Psoas muscle (tissue), 8 donors: ENCODE results near the gene RBM43. TPM values are rescaled to one million over a fixed set of nuclear protein-coding genes. Genes with fewer than 3 reads are reported as not detected.

Experiments
- ATAC-seq, 4 donors: fragments of 200-7000 bp; cut with Tn5 transposase; one replicate each; pipeline ENCODE4 v1.9.1; 2020; ENCODE audit warnings: moderate library complexity in 3 of 4, mild to moderate bottlenecking in 2 of 4
- DNase-seq, 2 donors: peaks; one replicate each; pipeline ENCODE4 v3.0.0-alpha.2; 2020
- H3K27ac ChIP-seq: fragments of 200-600 bp; one replicate; pipeline ENCODE4 v1.8.0; 2022
- H3K27me3 ChIP-seq, 3 donors: fragments of 200-600 bp in 1 of 3; one replicate each; pipeline versions ENCODE4 v1.6.1 to v1.8.0; 2013 to 2022; ENCODE audit warnings: low read length in 2 of 3, mild to moderate bottlenecking in 2 of 3, moderate library complexity in 1 of 3; ENCODE audit not compliant: insufficient read depth in 3 of 3
- H3K36me3 ChIP-seq, 2 donors: fragments of 200-600 bp in 1 of 2; one replicate each; pipeline versions ENCODE4 v1.6.1 to v1.8.0; 2013 to 2022; ENCODE audit warnings: low read depth in 1 of 2, mild to moderate bottlenecking in 1 of 2, moderate library complexity in 1 of 2; ENCODE audit not compliant: insufficient read depth in 1 of 2
- H3K4me1 ChIP-seq: fragments of 200-600 bp; one replicate; pipeline ENCODE4 v1.8.0; 2022
- H3K4me3 ChIP-seq: fragments of 200-600 bp; one replicate; pipeline ENCODE4 v1.8.0; 2022; ENCODE audit warnings: mild to moderate bottlenecking
- H3K9me3 ChIP-seq: fragments of 200-600 bp; one replicate; pipeline ENCODE4 v1.8.0; 2022
- CTCF ChIP-seq: fragments of 200-600 bp; IDR thresholded peaks from one replicate; pipeline ENCODE4 v1.8.0; 2022; ENCODE audit warnings: antibody characterized with exemption
- WGBS, 3 donors: extraction: QIAGEN DNeasy Blood & Tissue Kit; methylation state at CpG; one replicate each; pipeline versions ENCODE4 v1.1.6 to v1.1.7; 2013; 5-methylcytosine and 5-hydroxymethylcytosine counted together
- intact Hi-C, 2 donors: fragments of 100-400 bp; cut with DNase I; formaldehyde crosslinking; loops; one replicate each; pipeline versions ENCODE4 v1.11.0 to v1.14.2; 2022
- polyA plus RNA-seq, 3 donors: library from polyadenylated mRNA; stranded (reverse); fragments of 200-250 nt; gene quantifications; one replicate each; pipeline ENCODE4 v1.2.3, GENCODE V29; 2013
- total RNA-seq, 4 donors: library from RNA; stranded (reverse); fragmentation: NEBNext Ultra II Directional in 2 of 4; extraction: Animal tissue kit (Norgen Biotek cat#: 25700) in 2 of 4; gene quantifications; one replicate each; pipeline versions ENCODE4 v1.2.1 to v1.2.4, GENCODE V29; 2021 to 2023
- donor health status: healthy with polysubstance abuse.
- donor health status: DM: no; HTN: no; CAD: no; lungs with moderate emphysema.
- donor health status: Bipolar disorder and iron deficiency.
- donor health status: healthy.
- donor health status: DM: yes; HTN: yes; CAD: no.
- donor health status: DM: no; HTN: no; CAD: no.
- donor health status: DM: no; HTN: no; CAD: no.
- donor health status: DM: yes; HTN: yes; CAD: no.

Gene RBM43
- total and polyA plus RNA-seq, 7 donors, result 0.52 to 3.1 (median 1.0) TPM

GRCh38 chr2:151228847-151229512 is 32.7 kb downstream of the RBM43 start:
- Histone ChIP-seq H3K4me1 (no peaks in the 10 kb centered on the region), H3K4me3 (no peak overlapping the region), H3K27ac (no peak overlapping the region), H3K9me3 (peaks cover 3% of the 10 kb centered on the region), H3K36me3 (no peaks in the 10 kb centered on the region), H3K27me3 (no peaks in the 10 kb centered on the region)
- DNase-seq (no peak), ATAC-seq (no peak)
- no peak for TF ChIP-seq CTCF
- intact Hi-C loops, result no loop called here

- no peak for TF ChIP-seq CTCF
- H3K9me3 ChIP-seq, result no peaks in the 10 kb centered on the region
- H3K4me1 ChIP-seq, result no peaks in the 10 kb centered on the region
- 58 to 67% (median 65%) methylated on average over 3 of the region's 3 CpGs for WGBS, 3 donors
- no peak overlapping the region for H3K4me3 ChIP-seq
- no peak for ATAC-seq
- no peak for DNase-seq
- H3K27me3 ChIP-seq, result no peaks in the 10 kb centered on the region
- no peak overlapping the region for H3K27ac ChIP-seq
- intact Hi-C loops, result no loop called here
- no peaks in the 10 kb centered on the region for H3K36me3 ChIP-seq
These were observed 44.3 kb downstream of the RBM43 start for GRCh38 chr2:151217343-151217742.

- no peaks in the 10 kb centered on the region for H3K36me3 ChIP-seq
- ATAC-seq (no peak), DNase-seq (no peak)
- H3K27ac ChIP-seq, result no peak overlapping the region
- intact Hi-C loops, result no loop called here
- no peaks in the 10 kb centered on the region for H3K4me1 ChIP-seq
- H3K9me3 ChIP-seq, result no peaks in the 10 kb centered on the region
- no peak overlapping the region for H3K4me3 ChIP-seq
- no peak for TF ChIP-seq CTCF
- 78 to 87% (median 81%) methylated on average over 3 of the region's 3 CpGs for WGBS, 3 donors
- no peaks in the 10 kb centered on the region for H3K27me3 ChIP-seq
These were observed 54.6 kb downstream of the RBM43 start for GRCh38 chr2:151207100-151207499.

GRCh38 chr2:151206446-151206968 is 55.2 kb downstream of the RBM43 start:
- no peak overlapping the region for H3K27ac ChIP-seq
- WGBS, 3 donors, result 71 to 86% (median 76%) methylated on average over 4 of the region's 4 CpGs
- H3K4me1 ChIP-seq, result no peaks in the 10 kb centered on the region
- intact Hi-C loops, result no loop called here
- no peak for TF ChIP-seq CTCF
- DNase-seq (no peak), ATAC-seq (no peak)
- H3K4me3 ChIP-seq, result no peak overlapping the region
- H3K9me3 ChIP-seq, result no peaks in the 10 kb centered on the region
- no peaks in the 10 kb centered on the region for H3K27me3 ChIP-seq
- H3K36me3 ChIP-seq, result no peaks in the 10 kb centered on the region

DNA sequence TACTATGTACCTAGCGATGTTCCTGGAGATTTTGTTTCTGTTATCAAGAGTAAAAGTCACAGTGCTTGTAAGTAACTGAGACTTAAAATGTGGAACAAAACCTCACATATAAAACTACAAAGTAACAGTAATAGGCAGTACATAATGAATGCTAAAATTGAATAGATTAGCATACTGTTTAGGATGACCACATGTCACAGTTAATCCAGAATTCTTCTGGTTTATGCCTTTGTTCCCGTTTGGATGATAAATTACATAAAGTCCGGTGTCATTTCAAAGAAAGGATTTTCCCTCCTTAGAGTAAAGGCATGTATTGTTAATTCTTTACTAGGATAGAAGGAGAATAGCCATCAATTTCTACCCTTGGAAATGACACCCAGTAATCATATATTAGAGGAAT is 56.1 kb downstream of the RBM43 start:
- intact Hi-C loops, result no loop called here
- Histone ChIP-seq H3K4me3 (no peak overlapping the region), H3K27ac (no peak overlapping the region), H3K4me1 (no peaks in the 10 kb centered on the region), H3K36me3 (no peaks in the 10 kb centered on the region), H3K27me3 (no peaks in the 10 kb centered on the region), H3K9me3 (no peaks in the 10 kb centered on the region)
- no peak for TF ChIP-seq CTCF
- DNase-seq (no peak), ATAC-seq (no peak)
- 63 to 72% (median 71%) methylated on average over 3 of the region's 3 CpGs for WGBS, 3 donors
